ENCODE results near the gene COL26A1. TPM values are rescaled to one million over a fixed set of nuclear protein-coding genes. Genes with fewer than 3 reads are reported as not detected.
A peak's percentile ranks its signal among the peaks of the same experiment; 100 is the strongest.
"Not testable (repeated sequence)": the region's sequence is repeated elsewhere in the genome, so short reads cannot be mapped to it uniquely, and the experiment has no call there.

The COL26A1 gene
- total and polyA plus RNA-seq, 7 donors = 0.13 TPM; not detected in 6

DNA sequence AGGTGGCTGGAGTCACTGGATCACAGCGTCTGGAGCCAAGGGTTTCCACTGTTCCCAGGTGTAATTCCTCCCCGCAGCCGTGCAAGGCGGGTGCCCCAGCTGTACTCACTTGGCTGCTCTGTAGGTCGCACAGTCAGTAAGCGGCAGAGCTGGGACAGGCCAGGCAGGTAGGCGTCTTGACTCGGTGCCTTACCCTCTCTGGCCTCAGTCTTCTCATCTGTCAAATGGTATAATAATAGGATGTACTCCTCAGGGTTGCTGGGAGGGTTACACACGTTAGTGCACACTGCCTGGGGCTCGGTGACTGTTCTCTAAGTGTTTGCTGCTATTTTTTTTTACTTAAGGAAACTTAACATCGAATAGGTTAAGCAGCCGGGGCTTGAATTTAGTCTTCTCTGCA lies 239.4 kb downstream of the COL26A1 start:
- Histone ChIP-seq H3K4me1 (peaks cover 0 to 6% (median 3%) of the 10 kb centered on the region in 4 donors), H3K36me3 (no peaks in the 10 kb centered on the region), H3K27ac (no peak overlapping the region), H3K27me3 (no peaks in the 10 kb centered on the region), H3K9me3 (no peaks in the 10 kb centered on the region), H3K4me3 (no peak overlapping the region)
- 54 to 70% methylated on average over 12 of the region's 12 CpGs for WGBS, 2 donors
- intact Hi-C loops (cut with DNase I) = loop anchor here (1.0 kb wide), 1 partner anchor 670 kb away; no protein-coding TSS in a partner anchor
- no peak for TF ChIP-seq EP300 (IDR thresholded peaks at IDR 0.05)
- no peak for DNase-seq

DNA sequence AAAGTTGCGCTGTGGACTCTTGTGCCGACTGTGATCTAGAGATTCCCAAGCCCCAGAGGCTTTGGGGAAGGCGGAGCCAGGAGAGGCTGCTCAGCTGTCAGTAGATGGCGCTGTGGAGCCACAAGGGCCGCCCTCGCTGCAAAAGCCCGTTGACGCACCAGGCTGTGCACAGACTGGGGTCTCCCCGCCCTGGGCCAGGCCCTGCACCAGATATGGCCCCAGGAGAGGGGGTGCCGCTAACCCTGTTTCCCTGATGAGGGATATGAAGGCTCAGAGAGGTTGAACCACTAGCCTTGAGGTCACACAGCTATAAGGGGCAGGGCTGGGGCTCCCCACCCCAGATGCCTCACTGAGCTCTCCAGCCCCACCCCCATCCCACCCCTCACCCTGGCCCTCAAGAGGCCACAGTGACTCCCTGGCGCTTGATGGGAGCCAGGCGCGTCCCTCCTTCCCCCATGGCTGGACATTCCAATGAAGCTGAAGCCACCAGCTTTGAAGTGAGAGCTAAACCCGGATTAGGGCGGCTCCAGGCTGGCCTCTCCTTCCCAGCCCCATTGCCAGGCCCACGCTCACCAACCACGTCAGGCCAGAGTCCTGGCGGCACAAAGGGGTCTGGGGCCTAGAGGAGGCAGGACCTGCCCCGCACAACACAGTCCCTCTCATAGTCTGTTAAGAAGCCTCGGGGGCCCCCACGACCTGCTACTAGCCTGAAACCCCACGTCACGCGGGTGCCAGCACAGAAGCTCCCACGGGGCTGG lies 240.0 kb downstream of the COL26A1 start:
- 42 to 46% methylated on average over 25 of the region's 25 CpGs for WGBS, 2 donors
- Histone ChIP-seq H3K36me3 (no peaks in the 10 kb centered on the region), H3K27me3 (no peaks in the 10 kb centered on the region), H3K4me1 (peaks cover 0 to 6% (median 3%) of the 10 kb centered on the region in 4 donors), H3K4me3 (no peak overlapping the region), H3K27ac (no peak overlapping the region), H3K9me3 (no peaks in the 10 kb centered on the region)
- DNase-seq = peak; percentile 79
- TF ChIP-seq, protein P1, sequence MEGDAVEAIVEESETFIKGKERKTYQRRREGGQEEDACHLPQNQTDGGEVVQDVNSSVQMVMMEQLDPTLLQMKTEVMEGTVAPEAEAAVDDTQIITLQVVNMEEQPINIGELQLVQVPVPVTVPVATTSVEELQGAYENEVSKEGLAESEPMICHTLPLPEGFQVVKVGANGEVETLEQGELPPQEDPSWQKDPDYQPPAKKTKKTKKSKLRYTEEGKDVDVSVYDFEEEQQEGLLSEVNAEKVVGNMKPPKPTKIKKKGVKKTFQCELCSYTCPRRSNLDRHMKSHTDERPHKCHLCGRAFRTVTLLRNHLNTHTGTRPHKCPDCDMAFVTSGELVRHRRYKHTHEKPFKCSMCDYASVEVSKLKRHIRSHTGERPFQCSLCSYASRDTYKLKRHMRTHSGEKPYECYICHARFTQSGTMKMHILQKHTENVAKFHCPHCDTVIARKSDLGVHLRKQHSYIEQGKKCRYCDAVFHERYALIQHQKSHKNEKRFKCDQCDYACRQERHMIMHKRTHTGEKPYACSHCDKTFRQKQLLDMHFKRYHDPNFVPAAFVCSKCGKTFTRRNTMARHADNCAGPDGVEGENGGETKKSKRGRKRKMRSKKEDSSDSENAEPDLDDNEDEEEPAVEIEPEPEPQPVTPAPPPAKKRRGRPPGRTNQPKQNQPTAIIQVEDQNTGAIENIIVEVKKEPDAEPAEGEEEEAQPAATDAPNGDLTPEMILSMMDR (IDR thresholded peaks at IDR 0.05) = peak; percentile 40 to 78 (median 66)
- no peak for TF ChIP-seq POLR2AphosphoS5 (IDR thresholded peaks at IDR 0.05)
- intact Hi-C loops (cut with DNase I) = loop anchor here (1.0 kb wide), 1 partner anchor 670 kb away; no protein-coding TSS in a partner anchor

DNA sequence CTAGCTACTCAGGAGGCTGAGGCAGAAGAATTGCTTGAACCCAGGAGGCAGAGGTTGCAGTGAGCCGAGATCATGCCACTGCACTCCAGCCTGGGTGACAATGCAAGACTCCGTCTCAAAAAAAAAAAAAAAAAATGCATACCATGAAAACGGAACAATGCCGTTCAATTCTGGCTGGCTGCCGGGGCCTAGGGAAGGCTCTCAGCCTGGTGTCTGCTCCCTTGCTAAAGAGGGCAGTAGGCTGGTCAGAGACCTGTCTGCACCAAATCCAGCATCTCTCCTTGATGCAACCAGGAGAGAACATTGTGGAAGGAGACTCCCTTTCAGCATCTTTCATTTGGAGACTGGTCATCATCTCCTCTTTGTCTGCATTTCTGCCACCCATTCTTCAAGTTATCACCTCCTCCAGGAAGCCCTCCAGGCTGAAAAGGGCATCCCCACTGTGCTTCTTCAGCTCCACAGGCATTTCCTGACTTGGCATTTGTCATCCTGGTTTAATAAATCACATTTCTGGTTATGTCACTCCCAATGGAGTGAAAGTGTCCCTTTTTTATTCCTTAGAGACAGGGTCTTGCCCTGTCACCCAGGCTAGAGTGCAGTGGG lies 241.8 kb downstream of the COL26A1 start:
- H3K9me3 ChIP-seq = no peaks in the 10 kb centered on the region
- WGBS, 2 donors = 81 to 90% methylated on average over 5 of the region's 5 CpGs
- DNase-seq = no peak
- H3K4me3 ChIP-seq = no peak overlapping the region
- no peaks in the 10 kb centered on the region for H3K36me3 ChIP-seq
- no peaks in the 10 kb centered on the region for H3K27me3 ChIP-seq
- TF ChIP-seq EP300 (IDR thresholded peaks at IDR 0.05) (no peak), POLR2AphosphoS5 (IDR thresholded peaks at IDR 0.05) (no peak), POLR2A (IDR thresholded peaks at IDR 0.05) (no peak)
- TF ChIP-seq, protein P1 (IDR thresholded peaks at IDR 0.05) = no peak
- no peak overlapping the region for H3K27ac ChIP-seq
- H3K4me1 ChIP-seq = peaks cover 0 to 6% (median 3%) of the 10 kb centered on the region in 4 donors
- intact Hi-C loops (cut with DNase I) = no loop called here

DNA sequence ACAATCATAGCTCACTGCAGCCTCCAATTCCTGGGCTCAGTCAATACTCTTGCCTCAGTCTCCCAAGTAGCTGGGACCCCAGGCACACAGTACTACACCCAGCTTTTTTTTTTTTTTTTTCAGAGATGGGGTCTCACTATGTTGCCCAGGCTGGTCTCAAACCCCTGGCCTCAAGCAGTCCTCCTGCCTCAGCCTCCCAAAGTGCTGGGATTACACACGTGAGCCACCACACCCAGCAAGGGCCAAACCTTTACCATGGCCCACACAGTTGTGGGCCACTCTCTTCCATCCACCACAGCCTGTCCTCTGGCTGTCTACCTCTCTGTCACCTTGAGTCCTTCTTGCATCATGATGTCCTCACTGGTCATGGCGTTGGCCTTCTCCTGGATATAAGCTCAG lies 242.3 kb downstream of the COL26A1 start:
- H3K9me3 ChIP-seq; H3K27ac ChIP-seq; DNase-seq; H3K36me3 ChIP-seq; H3K4me3 ChIP-seq; H3K4me1 ChIP-seq; intact Hi-C loops (cut with DNase I); H3K27me3 ChIP-seq: not testable (repeated sequence)
- WGBS, 2 donors = 92 to 93% methylated on average over 2 of the region's 2 CpGs

DNA sequence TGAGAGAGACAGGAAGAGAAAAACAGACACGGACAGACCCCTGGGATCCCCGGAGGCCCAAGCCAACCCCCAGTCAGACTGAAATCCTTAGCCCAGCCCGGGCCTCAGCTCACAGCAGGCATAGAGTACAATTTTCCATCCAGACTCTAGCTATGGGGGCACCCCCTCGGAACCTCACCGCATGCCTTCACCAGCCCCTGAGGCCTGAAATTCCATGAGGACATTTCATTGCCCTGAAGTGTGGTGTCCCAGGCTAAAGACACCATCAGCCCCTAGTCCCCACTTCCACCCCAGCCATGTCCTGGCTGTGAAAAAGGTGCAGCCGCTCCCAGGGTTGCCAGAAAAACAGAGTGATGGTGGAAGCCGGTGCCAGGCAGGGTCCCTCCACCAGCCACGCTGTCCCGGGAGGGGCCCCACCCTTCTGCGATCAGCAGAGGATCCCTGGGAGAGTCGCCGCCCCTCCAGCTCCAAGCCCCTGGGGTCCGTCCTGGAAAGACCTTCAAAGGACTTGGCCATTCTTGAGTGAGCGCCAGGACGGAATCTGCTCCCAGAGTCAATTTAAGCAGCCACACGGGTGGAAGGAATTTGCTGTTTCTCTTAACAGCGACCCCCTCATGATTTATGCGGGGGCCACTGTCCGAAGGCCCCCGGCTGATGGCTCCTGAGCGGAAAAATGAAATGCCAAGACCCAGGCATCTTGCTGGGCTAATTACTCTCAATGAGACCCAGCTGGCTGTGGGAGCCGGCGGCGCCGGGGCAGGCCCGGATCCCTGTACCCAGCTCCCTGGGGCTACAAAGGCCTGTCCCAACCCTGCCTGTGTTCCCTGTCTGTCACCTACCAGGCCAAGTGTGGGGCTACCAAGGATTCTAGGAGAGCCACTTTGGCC lies 243.2 kb downstream of the COL26A1 start:
- TF ChIP-seq POLR2AphosphoS5 (IDR thresholded peaks at IDR 0.05) = no peak
- TF ChIP-seq EP300 (IDR thresholded peaks at IDR 0.05) = no peak
- no peak for TF ChIP-seq POLR2A (IDR thresholded peaks at IDR 0.05)
- TF ChIP-seq, protein P1 (IDR thresholded peaks at IDR 0.05) = no peak

More for the DNA sequence above, 243.2 kb downstream of the COL26A1 start:
- Histone ChIP-seq H3K9me3 (no peaks in the 10 kb centered on the region), H3K36me3 (no peaks in the 10 kb centered on the region), H3K27ac (no peak overlapping the region), H3K4me3 (no peak overlapping the region), H3K27me3 (no peaks in the 10 kb centered on the region), H3K4me1 (peaks cover 0 to 6% (median 3%) of the 10 kb centered on the region in 4 donors)
- WGBS, 2 donors = 86 to 94% methylated on average over 26 of the region's 26 CpGs
- DNase-seq = no peak
- intact Hi-C loops (cut with DNase I) = no loop called here
